IPS-18a (cell line): ENCODE results near the gene ELL2.

Source experiments
- H3K27ac ChIP-seq: one replicate; pipeline ENCODE4 v1.5.1; 2013; ENCODE audit warnings: low read length
- H3K27me3 ChIP-seq: one replicate; pipeline ENCODE4 v1.6.1; 2013; ENCODE audit warnings: mild to moderate bottlenecking, low read length; ENCODE audit not compliant: control insufficient read depth, insufficient read depth
- H3K36me3 ChIP-seq: one replicate; pipeline ENCODE4 v1.6.1; 2013; ENCODE audit warnings: low read depth, low read length; ENCODE audit not compliant: control insufficient read depth
- H3K4me1 ChIP-seq: one replicate; pipeline ENCODE4 v1.6.1; 2013; ENCODE audit warnings: low read depth, low read length; ENCODE audit not compliant: control insufficient read depth
- H3K4me3 ChIP-seq: one replicate; pipeline ENCODE4 v1.5.1; 2013; ENCODE audit warnings: low read length
- H3K9ac ChIP-seq: one replicate; pipeline ENCODE4 v1.6.1; 2013; ENCODE audit warnings: mild to moderate bottlenecking, low read length, moderate library complexity
- H3K9me3 ChIP-seq: one replicate; pipeline ENCODE4 v1.6.1; 2013; ENCODE audit warnings: low read depth, low read length; ENCODE audit not compliant: control insufficient read depth

Gene ELL2

DNA sequence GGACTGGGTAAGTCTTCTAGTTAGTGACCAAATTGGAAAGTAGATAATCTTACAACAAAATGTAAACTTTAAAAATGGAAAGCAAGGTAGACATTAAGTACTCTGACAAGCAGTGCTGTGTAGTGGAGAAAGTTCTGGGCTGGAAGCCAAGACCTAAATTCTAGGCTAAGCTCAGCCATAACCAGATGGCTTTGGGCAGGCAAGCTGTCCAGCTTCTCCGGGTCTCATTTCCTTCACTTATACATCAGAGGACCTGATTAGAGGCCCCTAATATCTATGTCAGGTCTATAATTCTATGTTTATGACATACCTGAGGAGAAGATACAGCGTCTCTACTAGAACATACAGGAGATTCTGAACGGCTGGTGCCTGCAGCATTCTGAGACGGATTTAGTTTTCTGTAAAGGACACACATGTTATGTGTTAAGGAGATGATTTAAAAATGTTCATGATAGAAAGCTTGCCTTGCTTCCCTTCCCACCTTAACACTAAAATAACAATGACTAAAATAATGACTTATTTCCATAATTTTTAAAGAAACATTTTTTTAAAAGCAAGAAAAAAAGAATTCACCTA lies 61.2 kb downstream of the ELL2 start:
- Histone ChIP-seq H3K4me1 (peaks cover 12% of the 10 kb centered on the region), H3K9me3 (no peaks in the 10 kb centered on the region), H3K36me3 (no peaks in the 10 kb centered on the region), H3K27me3 (no peaks in the 10 kb centered on the region), H3K9ac (no peak overlapping the region), H3K27ac (no peak overlapping the region), H3K4me3 (no peak overlapping the region)

GRCh38 chr5:95899829-95900228 lies 61.8 kb downstream of the ELL2 start:
- Histone ChIP-seq H3K36me3 (no peaks in the 10 kb centered on the region), H3K4me1 (peaks cover 19% of the 10 kb centered on the region), H3K4me3 (no peak overlapping the region), H3K9ac (no peak overlapping the region), H3K9me3 (no peaks in the 10 kb centered on the region), H3K27ac (no peak overlapping the region), H3K27me3 (no peaks in the 10 kb centered on the region)

GRCh38 chr5:95899006-95899405 lies 62.6 kb downstream of the ELL2 start:
- Histone ChIP-seq H3K36me3 (no peaks in the 10 kb centered on the region), H3K4me1 (peaks cover 20% of the 10 kb centered on the region), H3K9ac (no peak overlapping the region), H3K27me3 (no peaks in the 10 kb centered on the region), H3K9me3 (no peaks in the 10 kb centered on the region), H3K4me3 (no peak overlapping the region), H3K27ac (no peak overlapping the region)

DNA sequence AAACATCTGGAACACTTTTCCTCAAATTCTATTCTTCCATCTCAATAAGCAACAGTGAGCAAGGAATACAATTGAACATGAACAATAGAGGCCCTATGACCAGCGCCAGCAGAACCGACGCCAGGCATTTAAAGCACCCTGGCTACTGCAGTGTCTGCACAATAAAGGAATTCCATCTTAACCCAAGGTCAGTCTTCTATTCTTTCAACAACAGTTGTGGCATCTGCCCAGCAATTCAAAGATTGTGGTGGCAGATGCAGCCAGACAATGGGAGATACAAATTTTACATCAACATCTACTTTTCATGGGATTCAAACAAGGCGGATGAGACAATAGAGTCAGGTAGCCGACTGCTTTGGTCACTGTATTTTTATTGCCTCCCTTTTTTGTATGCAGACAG lies 65.9 kb downstream of the ELL2 start:
- Histone ChIP-seq H3K36me3 (no peaks in the 10 kb centered on the region), H3K27ac (no peak overlapping the region)

GRCh38 chr5:95895251-95895650 lies 66.4 kb downstream of the ELL2 start:
- Histone ChIP-seq H3K27ac (no peak overlapping the region), H3K36me3 (peaks cover 1% of the 10 kb centered on the region), H3K4me1 (peaks cover 20% of the 10 kb centered on the region)

More for the DNA sequence above, 65.9 kb downstream of the ELL2 start:
- H3K9me3 ChIP-seq: no peaks in the 10 kb centered on the region
- H3K4me1 ChIP-seq: peaks cover 20% of the 10 kb centered on the region
- no peak overlapping the region for H3K4me3 ChIP-seq
- H3K9ac ChIP-seq: no peak overlapping the region
- H3K27me3 ChIP-seq: no peaks in the 10 kb centered on the region

DNA sequence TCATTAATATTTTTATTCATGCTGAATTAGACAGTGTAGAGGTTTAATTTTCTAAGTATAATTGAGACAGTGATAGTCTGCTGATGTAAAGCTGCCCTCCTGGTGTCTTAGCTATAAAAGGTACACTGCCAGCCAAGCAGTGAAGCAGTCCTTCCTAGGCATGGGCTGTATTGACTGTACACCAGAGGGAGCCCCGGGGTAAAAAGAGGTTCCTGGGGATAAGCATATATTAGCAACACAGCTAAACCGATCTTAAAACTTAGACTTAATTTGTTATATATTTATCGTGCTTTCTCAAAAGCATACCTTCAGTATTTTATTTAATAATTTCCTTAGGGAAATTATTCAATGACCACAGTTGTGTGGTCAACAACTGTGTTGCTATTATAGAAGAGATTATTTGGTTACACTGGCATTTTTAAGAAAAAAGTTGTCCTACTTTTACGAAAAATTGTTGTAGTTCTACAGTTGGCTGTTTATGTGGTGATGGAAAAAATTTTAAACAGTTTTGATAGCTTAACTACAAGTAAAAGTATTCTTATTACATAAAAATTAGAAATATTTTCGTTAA lies 68.8 kb downstream of the ELL2 start:
- Histone ChIP-seq H3K36me3 (peaks cover 2% of the 10 kb centered on the region), H3K9ac (no peak overlapping the region), H3K27ac (no peak overlapping the region), H3K9me3 (no peaks in the 10 kb centered on the region), H3K4me1 (peaks cover 20% of the 10 kb centered on the region), H3K27me3 (no peaks in the 10 kb centered on the region), H3K4me3 (no peak overlapping the region)

More at GRCh38 chr5:95895251-95895650, 66.4 kb downstream of the ELL2 start:
- Histone ChIP-seq H3K9me3 (no peaks in the 10 kb centered on the region), H3K27me3 (no peaks in the 10 kb centered on the region), H3K4me3 (no peak overlapping the region), H3K9ac (no peak overlapping the region)

- Histone ChIP-seq H3K9ac (no peak overlapping the region), H3K27ac (no peak overlapping the region), H3K36me3 (peaks cover 2% of the 10 kb centered on the region), H3K4me3 (no peak overlapping the region), H3K27me3 (no peaks in the 10 kb centered on the region), H3K4me1 (peaks cover 18% of the 10 kb centered on the region), H3K9me3 (no peaks in the 10 kb centered on the region)
Observed at GRCh38 chr5:95891499-95891898, 70.2 kb downstream of the ELL2 start.

DNA sequence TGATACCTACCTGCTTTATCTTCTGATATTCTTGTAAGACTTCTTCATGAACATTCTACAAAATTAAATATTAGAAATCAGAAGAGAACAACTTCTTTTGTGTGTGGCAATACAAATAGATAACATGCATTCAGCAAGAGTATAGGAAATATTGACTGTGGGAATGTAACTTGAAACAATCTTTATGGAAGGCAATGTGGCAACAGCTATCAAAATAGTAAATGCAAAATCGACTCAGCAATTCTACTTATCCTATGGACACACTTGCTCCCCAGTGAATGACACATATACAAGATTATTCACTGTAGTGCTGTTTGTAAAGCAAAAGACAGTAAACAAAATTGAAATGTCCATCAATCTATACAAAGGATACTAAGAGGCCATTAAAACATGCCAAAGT lies 72.6 kb downstream of the ELL2 start:
- no peak overlapping the region for H3K4me3 ChIP-seq
- no peak overlapping the region for H3K27ac ChIP-seq
- peaks cover 2% of the 10 kb centered on the region for H3K36me3 ChIP-seq
- no peaks in the 10 kb centered on the region for H3K9me3 ChIP-seq
- no peaks in the 10 kb centered on the region for H3K4me1 ChIP-seq
- H3K27me3 ChIP-seq: no peaks in the 10 kb centered on the region
- H3K9ac ChIP-seq: no peak overlapping the region

GRCh38 chr5:95887977-95888376 lies 73.7 kb downstream of the ELL2 start:
- no peaks in the 10 kb centered on the region for H3K4me1 ChIP-seq
- peaks cover 2% of the 10 kb centered on the region for H3K36me3 ChIP-seq
- no peak overlapping the region for H3K27ac ChIP-seq
- no peak overlapping the region for H3K4me3 ChIP-seq
- no peak overlapping the region for H3K9ac ChIP-seq
- H3K9me3 ChIP-seq: no peaks in the 10 kb centered on the region
- no peaks in the 10 kb centered on the region for H3K27me3 ChIP-seq

DNA sequence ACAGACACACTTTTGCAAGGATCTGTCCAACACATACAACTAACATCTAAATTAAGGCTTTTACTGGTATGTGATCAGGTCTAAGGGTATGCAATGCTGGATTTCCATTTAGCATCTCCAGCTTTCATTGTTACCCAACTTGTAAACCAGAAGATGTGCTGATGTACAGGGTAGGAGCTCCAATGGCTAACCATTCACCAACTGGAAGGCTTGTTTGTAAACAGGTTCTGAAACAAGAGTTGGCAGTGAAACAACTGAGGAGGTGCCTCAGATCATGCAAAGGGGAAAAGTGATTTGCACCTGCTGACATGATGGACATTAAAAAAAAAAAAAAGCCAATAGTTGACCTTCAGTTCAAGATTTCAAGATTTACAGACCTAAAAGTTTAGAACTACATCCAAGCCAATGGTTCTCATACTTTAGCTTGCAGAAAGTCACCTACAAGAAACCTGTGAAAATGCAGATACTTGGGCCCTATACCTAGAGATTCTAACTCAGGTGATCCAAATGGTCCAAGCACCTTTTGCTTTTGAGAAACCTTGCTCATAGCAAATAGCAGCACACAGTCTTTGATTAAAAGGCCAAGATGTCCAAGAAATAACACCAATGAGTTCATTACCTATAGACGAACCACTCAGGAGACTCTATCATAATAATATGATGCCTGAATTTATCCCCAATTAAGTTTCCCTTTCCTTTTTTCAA lies 75.2 kb downstream of the ELL2 start:
- Histone ChIP-seq H3K9ac (no peak overlapping the region), H3K9me3 (no peaks in the 10 kb centered on the region), H3K27ac (no peak overlapping the region), H3K4me3 (no peak overlapping the region), H3K36me3 (peaks cover 2% of the 10 kb centered on the region), H3K4me1 (no peaks in the 10 kb centered on the region), H3K27me3 (no peaks in the 10 kb centered on the region)

DNA sequence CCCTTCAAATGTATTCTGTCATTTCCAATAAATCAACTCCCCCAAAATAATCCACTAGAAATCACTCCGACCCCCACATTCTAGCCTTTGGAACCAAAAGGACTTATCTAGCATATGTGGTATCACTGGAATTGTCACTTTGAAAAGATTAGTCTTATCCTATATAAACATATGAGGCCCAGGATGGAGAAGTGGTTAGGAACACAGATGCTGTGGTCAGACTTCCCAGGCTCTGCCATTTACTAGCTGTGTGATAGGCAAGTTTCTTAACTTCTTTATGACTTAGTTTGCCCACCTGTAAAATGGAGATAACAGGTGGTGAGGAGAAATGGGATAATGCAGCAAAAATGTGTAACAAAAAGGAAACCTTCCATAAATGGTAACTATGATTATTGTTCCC lies 77.1 kb downstream of the ELL2 start:
- H3K27me3 ChIP-seq: no peaks in the 10 kb centered on the region
- H3K9me3 ChIP-seq: no peaks in the 10 kb centered on the region
- no peak overlapping the region for H3K9ac ChIP-seq
- H3K4me3 ChIP-seq: no peak overlapping the region
- no peaks in the 10 kb centered on the region for H3K4me1 ChIP-seq
- no peaks in the 10 kb centered on the region for H3K36me3 ChIP-seq
- H3K27ac ChIP-seq: no peak overlapping the region

DNA sequence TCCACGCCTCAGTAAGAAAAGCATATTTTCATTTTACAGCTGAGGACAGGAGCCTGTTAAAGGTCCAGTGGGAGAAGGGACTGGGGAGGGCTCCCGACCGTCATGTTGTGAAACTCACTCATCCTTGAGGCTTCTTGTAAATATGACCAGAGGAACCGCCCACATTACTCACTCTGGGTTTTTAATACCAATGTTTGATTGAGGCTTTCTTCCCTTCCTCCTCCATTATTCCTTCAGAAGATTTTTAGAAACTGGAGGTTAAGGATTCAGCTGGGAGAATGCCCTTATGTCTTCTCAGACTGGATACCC lies 77.7 kb downstream of the ELL2 start:
- Histone ChIP-seq H3K9me3 (no peaks in the 10 kb centered on the region), H3K4me3 (no peak overlapping the region), H3K27me3 (no peaks in the 10 kb centered on the region), H3K4me1 (no peaks in the 10 kb centered on the region), H3K9ac (no peak overlapping the region), H3K36me3 (no peaks in the 10 kb centered on the region), H3K27ac (no peak overlapping the region)
